Spleen (tissue), 7 donors: Measurements from ENCODE around the gene DPP7.

Source experiments
- CTCF ChIP-seq, 11 experiments: fragments of 200-600 bp in 7 of 11; fragments of 450-650 bp in 4 of 11; sonication (generic) in 4 of 11; IDR thresholded peaks in 8 of 11; conservative IDR thresholded peaks in 3 of 11; 1 replicate in 7 of 11; 2 replicates in 4 of 11; pipeline versions ENCODE4 v1.4.0 to v1.8.0; 2016 to 2021; ENCODE audit warnings: antibody characterized with exemption in 11 of 11, inconsistent platforms in 4 of 11, mild to moderate bottlenecking in 1 of 11
- POLR2A ChIP-seq, 3 donors: fragments of 450-650 bp; IDR thresholded peaks; one replicate each; pipeline ENCODE4 v1.5.1; 2017; ENCODE audit warnings: antibody characterized with exemption in 3 of 3, mild to moderate bottlenecking in 1 of 3
- POLR2AphosphoS5 ChIP-seq, 3 donors: sonication (generic); formaldehyde crosslinking; IDR thresholded peaks; one replicate each; pipeline ENCODE4 v1.5.1; 2017; ENCODE audit warnings: antibody characterized with exemption in 3 of 3
- donor health status: DM: no; HTN: no; CAD: no; lungs with moderate emphysema.
- donor health status: DM: no; HTN: no; CAD: no.
- donor health status: DM: no; HTN: no; CAD: no.

- TF ChIP-seq POLR2A (IDR thresholded peaks at IDR 0.05), result no peak
- TF ChIP-seq CTCF (IDR thresholded peaks at IDR 0.05 in 8 of 11, conservative IDR thresholded peaks at IDR 0.05 in 3 of 11), result no peak
- no peak for TF ChIP-seq POLR2AphosphoS5 (IDR thresholded peaks at IDR 0.05)
These were observed 17.6 kb downstream of the DPP7 start for GRCh38 chr9:137096785-137097546.
